Heart left ventricle (tissue), 16 donors: ENCODE results near the gene LTBP2. TPM values are rescaled to one million over a fixed set of nuclear protein-coding genes. Genes with fewer than 3 reads are reported as not detected.

ENCODE experiments used
- ATAC-seq, 4 donors: fragments of 200-7000 bp; cut with Tn5 transposase; one replicate each; pipeline ENCODE4 v1.9.1; 2020 to 2022; ENCODE audit warnings: moderate library complexity in 4 of 4, mild to moderate bottlenecking in 3 of 4, moderate number of reproducible peaks in 1 of 4
- DNase-seq, 5 donors: peaks; one replicate each; pipeline ENCODE4 v3.0.0-alpha.2; 2020
- H3K27ac ChIP-seq, 12 donors: fragments of 200-600 bp; sonication (generic) in 4 of 12; one replicate each; pipeline versions ENCODE4 v1.5.0 to v1.8.0; 2016 to 2022; ENCODE audit warnings: mild to moderate bottlenecking in 2 of 12
- H3K27me3 ChIP-seq, 9 donors: fragments of 200-600 bp; sonication (generic) in 2 of 9; one replicate each; pipeline versions ENCODE4 v1.5.1 to v1.8.0; 2016 to 2022; ENCODE audit warnings: mild to moderate bottlenecking in 3 of 9
- H3K36me3 ChIP-seq, 9 donors: fragments of 200-600 bp; sonication (generic) in 2 of 9; one replicate each; pipeline versions ENCODE4 v1.5.0 to v1.8.0; 2018 to 2022; ENCODE audit warnings: mild to moderate bottlenecking in 2 of 9
- H3K4me1 ChIP-seq, 12 donors: fragments of 200-600 bp; sonication (generic) in 4 of 12; one replicate each; pipeline versions ENCODE4 v1.5.0 to v1.8.0; 2016 to 2022; ENCODE audit warnings: mild to moderate bottlenecking in 3 of 12
- H3K4me3 ChIP-seq, 12 donors: fragments of 200-600 bp; sonication (generic) in 4 of 12; one replicate each; pipeline versions ENCODE4 v1.5.0 to v1.8.0; 2017 to 2022; ENCODE audit warnings: mild to moderate bottlenecking in 9 of 12, moderate library complexity in 4 of 12
- H3K9me3 ChIP-seq, 12 donors: fragments of 200-600 bp; sonication (generic) in 4 of 12; one replicate each; pipeline versions ENCODE4 v1.5.0 to v1.8.0; 2016 to 2022; ENCODE audit warnings: mild to moderate bottlenecking in 1 of 12
- POLR2A ChIP-seq, 2 donors: fragments of 450-650 bp; IDR thresholded peaks; one replicate each; pipeline ENCODE4 v1.6.1; 2017; ENCODE audit warnings: antibody characterized with exemption in 2 of 2, mild to moderate bottlenecking in 2 of 2, moderate library complexity in 2 of 2
- WGBS, 4 donors: extraction: QIAGEN DNeasy Blood & Tissue Kit in 2 of 4; methylation state at CpG; one replicate each; pipeline versions ENCODE4 v1.1.5 to v1.1.7; 2013 to 2018; 5-methylcytosine and 5-hydroxymethylcytosine counted together
- intact Hi-C, 10 donors: fragments of 100-400 bp; cut with DNase I; formaldehyde crosslinking; loops; one replicate each; pipeline versions ENCODE4 v1.11.1 to v1.14.2; 2022
- polyA plus RNA-seq, 2 donors: library from polyadenylated mRNA; stranded (reverse); fragments of 200-250 nt; gene quantifications; one replicate each; pipeline ENCODE4 v1.2.3, GENCODE V29; 2013
- total RNA-seq, 9 donors: library from RNA; depleted of rRNA in 2 of 9; stranded (reverse); fragments of >200 nt in 2 of 9; fragmentation: NEBNext Ultra II Directional in 3 of 9; extraction: Animal tissue kit (Norgen Biotek cat#: 25700) in 3 of 9; gene quantifications; one replicate each; pipeline versions ENCODE4 v1.1.0 to v1.2.4, GENCODE V29; 2016 to 2023
- TF ChIP-seq, protein P1 (sequence below), 12 donors: fragments of 200-600 bp; sonication (generic) in 4 of 12; IDR thresholded peaks; one replicate each; pipeline versions ENCODE4 v1.5.0 to v1.8.0; 2018 to 2022; ENCODE audit warnings: antibody characterized with exemption in 12 of 12, mild to moderate bottlenecking in 5 of 12
- donor health status: ischemic (EF 13 %, LVEDD 7.1; RV severe dilation, severe dysfunction).
- donor health status: healthy with polysubstance abuse.
- donor health status: DM: no; HTN: yes; CAD: no.
- donor health status: DM: no; HTN: no; CAD: no.
- donor health status: ischemic (EF 25% LVEDD 6.9; RV normal size, moderate dysfunction).
- donor health status: ischemic (EF 25% LVEDD 5.7; RV mildly dilated, moderate dysfunction).
- donor health status: healthy.
- donor health status: DM: yes; HTN: yes; CAD: no.
- donor health status: ischemic (EF 35%, LVEDD 5.7; RV mildly dilated, moderate dysfunction).
- donor health status: nonischemic (EF 11% LVEDD 7.7; RV severe dilation, severe dysfunction).
- donor health status: DM: yes; HTN: yes; CAD: no.
- donor health status: PGD.
- donor health status: ischemic (EF 29% LVEDD 5.4; RV normal size, mild dysfunction).
- donor health status: nonischemic (EF 23%, LVEDD 6.1; RV moderate dilation, normal function).

Gene LTBP2
- total and polyA plus RNA-seq, 11 donors = 4.0 to 69.1 (median 29.5) TPM

DNA sequence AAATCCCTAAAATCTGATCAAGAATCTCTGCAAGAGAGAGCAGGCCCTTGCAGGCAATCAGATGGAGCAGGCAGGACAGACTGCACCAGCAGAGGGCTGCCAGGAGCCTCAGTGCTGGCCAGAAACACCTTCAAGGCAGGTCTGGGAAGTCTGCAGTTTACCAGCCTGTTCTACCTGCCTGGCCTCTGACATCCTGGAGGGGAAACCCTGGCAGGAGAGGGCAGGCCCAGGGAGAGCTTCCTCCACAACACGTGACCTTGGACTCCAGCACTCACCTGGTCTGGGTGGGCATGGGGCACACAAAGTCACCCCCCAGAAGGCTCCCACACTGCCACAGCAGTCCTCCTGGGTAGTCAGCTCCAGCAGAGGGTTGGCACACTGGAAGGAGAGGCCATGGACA is 62.4 kb downstream of the LTBP2 start:
- H3K36me3 ChIP-seq = peaks cover 0 to 47% (median 5%) of the 10 kb centered on the region in 9 donors
- no peak overlapping the region for H3K4me3 ChIP-seq
- ATAC-seq (no peak), DNase-seq (peak in 2 of 5 donors; percentile 34 to 57)
- peak overlapping the region in 2 of 12 donors; percentile 25 to 37 for H3K27ac ChIP-seq
- 93 to 100% (median 95%) methylated on average over 1 of the region's 1 CpG for WGBS, 4 donors
- no peaks in the 10 kb centered on the region for H3K27me3 ChIP-seq
- intact Hi-C loops = no loop called here
- TF ChIP-seq, protein P1, sequence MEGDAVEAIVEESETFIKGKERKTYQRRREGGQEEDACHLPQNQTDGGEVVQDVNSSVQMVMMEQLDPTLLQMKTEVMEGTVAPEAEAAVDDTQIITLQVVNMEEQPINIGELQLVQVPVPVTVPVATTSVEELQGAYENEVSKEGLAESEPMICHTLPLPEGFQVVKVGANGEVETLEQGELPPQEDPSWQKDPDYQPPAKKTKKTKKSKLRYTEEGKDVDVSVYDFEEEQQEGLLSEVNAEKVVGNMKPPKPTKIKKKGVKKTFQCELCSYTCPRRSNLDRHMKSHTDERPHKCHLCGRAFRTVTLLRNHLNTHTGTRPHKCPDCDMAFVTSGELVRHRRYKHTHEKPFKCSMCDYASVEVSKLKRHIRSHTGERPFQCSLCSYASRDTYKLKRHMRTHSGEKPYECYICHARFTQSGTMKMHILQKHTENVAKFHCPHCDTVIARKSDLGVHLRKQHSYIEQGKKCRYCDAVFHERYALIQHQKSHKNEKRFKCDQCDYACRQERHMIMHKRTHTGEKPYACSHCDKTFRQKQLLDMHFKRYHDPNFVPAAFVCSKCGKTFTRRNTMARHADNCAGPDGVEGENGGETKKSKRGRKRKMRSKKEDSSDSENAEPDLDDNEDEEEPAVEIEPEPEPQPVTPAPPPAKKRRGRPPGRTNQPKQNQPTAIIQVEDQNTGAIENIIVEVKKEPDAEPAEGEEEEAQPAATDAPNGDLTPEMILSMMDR (IDR thresholded peaks at IDR 0.05) = peak in 4 of 12 donors; percentile 6 to 28 (median 14)
- no peak for TF ChIP-seq POLR2A (IDR thresholded peaks at IDR 0.05)
- H3K4me1 ChIP-seq = peaks cover 0 to 51% (median 31%) of the 10 kb centered on the region in 12 donors
- H3K9me3 ChIP-seq = no peaks in the 10 kb centered on the region

DNA sequence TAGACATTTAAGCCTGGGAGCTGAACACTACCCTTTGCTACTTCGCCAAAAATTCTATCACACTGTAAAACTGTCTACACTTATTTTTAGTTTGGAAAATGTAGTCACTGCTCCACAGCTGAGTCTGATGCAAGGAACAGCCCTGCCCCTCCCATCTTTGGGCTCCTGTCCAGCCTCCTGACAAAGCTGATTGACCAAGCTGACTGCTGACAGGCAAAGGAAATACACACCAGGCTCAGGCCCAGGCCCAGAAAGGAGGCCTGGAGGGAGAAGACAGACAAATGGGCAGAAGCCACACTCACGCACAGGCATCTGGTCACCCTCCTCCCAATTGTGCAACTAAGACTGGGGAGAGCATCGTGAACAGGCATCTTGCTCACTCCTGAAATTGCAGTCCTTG is 63.2 kb downstream of the LTBP2 start:
- Histone ChIP-seq H3K9me3 (no peaks in the 10 kb centered on the region), H3K4me3 (no peak overlapping the region), H3K4me1 (peaks cover 0 to 51% (median 31%) of the 10 kb centered on the region in 12 donors), H3K36me3 (peaks cover 0 to 47% (median 5%) of the 10 kb centered on the region in 9 donors), H3K27me3 (no peaks in the 10 kb centered on the region), H3K27ac (peak overlapping the region in 7 of 12 donors; percentile 4 to 48 (median 37))
- 34 to 41% (median 38%) methylated on average over 3 of the region's 3 CpGs for WGBS, 4 donors
- TF ChIP-seq, protein P1 (IDR thresholded peaks at IDR 0.05) = no peak
- TF ChIP-seq POLR2A (IDR thresholded peaks at IDR 0.05) = no peak
- ATAC-seq (peak; percentile 74 to 88 (median 80)), DNase-seq (peak; percentile 74 to 93 (median 81))
- intact Hi-C loops = no loop called here

DNA sequence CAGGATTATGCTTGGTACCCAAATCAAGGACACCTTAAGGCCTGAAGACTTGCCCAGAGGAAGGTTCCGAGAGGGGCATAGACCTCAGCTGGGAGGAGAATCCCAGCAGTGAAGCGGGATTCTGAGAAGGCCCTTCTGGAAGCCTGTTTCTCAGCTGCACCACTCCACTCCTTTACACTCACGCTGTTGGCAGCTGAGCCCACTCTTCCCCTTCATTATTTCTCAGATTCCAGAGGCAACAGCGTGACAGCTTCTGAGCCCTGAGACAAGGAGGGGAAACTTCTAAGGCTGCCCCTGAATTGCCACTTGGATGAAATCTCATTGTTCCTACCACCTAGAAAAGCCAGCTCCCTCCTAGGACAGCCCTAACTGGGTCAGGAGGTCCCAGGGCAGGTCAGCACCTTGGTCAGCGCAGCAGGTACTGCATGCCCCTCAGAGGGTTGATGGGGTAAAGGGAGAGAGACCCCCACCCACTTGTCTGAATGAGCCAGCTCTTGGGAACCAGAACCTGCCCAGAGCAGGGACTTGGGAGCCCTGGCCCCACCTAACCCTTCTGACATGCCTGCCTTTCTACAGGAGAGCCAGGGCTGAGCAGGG is 64.6 kb downstream of the LTBP2 start:
- WGBS, 4 donors = 90 to 94% (median 93%) methylated on average over 5 of the region's 5 CpGs
- Histone ChIP-seq H3K27me3 (no peaks in the 10 kb centered on the region), H3K4me3 (no peak overlapping the region), H3K27ac (no peak overlapping the region), H3K9me3 (no peaks in the 10 kb centered on the region), H3K36me3 (peaks cover 0 to 47% (median 5%) of the 10 kb centered on the region in 9 donors), H3K4me1 (peaks cover 0 to 41% (median 28%) of the 10 kb centered on the region in 12 donors)
- DNase-seq (peak in 2 of 5 donors; percentile 6 to 27), ATAC-seq (no peak)
- no peak for TF ChIP-seq POLR2A (IDR thresholded peaks at IDR 0.05)
- TF ChIP-seq, protein P1 (IDR thresholded peaks at IDR 0.05) = no peak
- intact Hi-C loops = no loop called here

DNA sequence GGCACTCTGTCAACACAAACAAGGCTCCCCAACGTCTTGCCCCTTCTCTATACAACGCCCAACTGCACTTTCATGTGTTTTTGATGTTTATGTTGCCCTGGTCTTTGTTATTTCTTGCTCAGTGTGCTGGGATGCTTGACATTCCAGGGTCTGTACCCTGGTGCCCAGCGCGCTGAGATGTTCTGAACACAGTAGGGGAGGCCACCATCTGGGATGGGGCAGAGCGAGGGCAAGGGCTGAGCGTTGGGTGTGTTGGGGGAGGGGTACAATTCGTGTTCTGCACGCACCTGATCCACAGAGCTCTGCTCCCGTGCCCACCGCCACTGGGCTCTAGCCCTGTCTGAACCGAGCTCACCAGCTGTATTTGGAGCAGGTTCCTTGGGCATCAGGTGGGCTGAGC is 65.6 kb downstream of the LTBP2 start:
- Histone ChIP-seq H3K9me3 (no peaks in the 10 kb centered on the region), H3K36me3 (peaks cover 0 to 47% (median 5%) of the 10 kb centered on the region in 9 donors), H3K27me3 (no peaks in the 10 kb centered on the region), H3K4me1 (peaks cover 0 to 31% (median 17%) of the 10 kb centered on the region in 12 donors), H3K27ac (no peak overlapping the region), H3K4me3 (no peak overlapping the region)
- no peak for TF ChIP-seq POLR2A (IDR thresholded peaks at IDR 0.05)
- TF ChIP-seq, protein P1 (IDR thresholded peaks at IDR 0.05) = no peak
- ATAC-seq (no peak), DNase-seq (peak in 1 of 5 donors; percentile 55)
- intact Hi-C loops = no loop called here
- 74 to 81% (median 76%) methylated on average over 11 of the region's 11 CpGs for WGBS, 4 donors
